ENCODE results near the gene RBM27. TPM values are rescaled to one million over a fixed set of nuclear protein-coding genes. Genes with fewer than 3 reads are reported as not detected.

RBM27 gene
- total and polyA plus RNA-seq, 7 experiments from 2014 or later = 7.4 to 32.2 (median 22.2) TPM

- H3K36me3 Mint-ChIP-seq = peaks cover 0 to 30% (median 17%) of the 10 kb centered on the region in 5 donors
- POLR2A ChIA-PET = no interaction called here
Observed at GRCh38 chr5:146221234-146221633, 17.8 kb downstream of the RBM27 start.

GRCh38 chr5:146222005-146222404, 18.6 kb downstream of the RBM27 start:
- Mint-ChIP-seq H3K27ac (no peak overlapping the region), H3K9me3 (no peaks in the 10 kb centered on the region), H3K27me3 (no peaks in the 10 kb centered on the region), H3K4me3 (no peak overlapping the region), H3K36me3 (peaks cover 0 to 30% (median 17%) of the 10 kb centered on the region in 5 donors), H3K4me1 (peaks cover 5 to 29% (median 21%) of the 10 kb centered on the region in 7 donors)
- H3K9me3 ChIP-seq (ENCODE audit: control insufficient read depth in 2 of 3, low read length in 3 of 3) = no peaks in the 10 kb centered on the region
- peaks cover 0 to 4% of the 10 kb centered on the region in 2 donors for H3K4me1 ChIP-seq (ENCODE audit: control insufficient read depth in 2 of 2, insufficient read depth in 2 of 2, low read length in 2 of 2)
- CTCF ChIA-PET = interaction anchor here (0.7 kb wide), 1 partner anchor 16 kb away, joined by 4 read pairs; no protein-coding TSS in a partner anchor
- H3K36me3 ChIP-seq (ENCODE audit: control insufficient read depth in 2 of 3, insufficient read depth in 3 of 3, low read length in 3 of 3) = peaks cover 7 to 47% (median 8%) of the 10 kb centered on the region in 3 experiments
- POLR2A ChIA-PET = no interaction called here
- intact Hi-C loops (cut with micrococcal nuclease) = loop anchor here in 1 of 2 donors (5.0 kb wide), 1 partner anchor 55 kb away; no protein-coding TSS in a partner anchor
- ATAC-seq = no peak
- H3K27ac ChIP-seq (ENCODE audit: low read depth, low read length) = no peak overlapping the region
- DNase-seq = no peak
- H3K27me3 ChIP-seq (ENCODE audit: control insufficient read depth in 2 of 2, insufficient read depth in 2 of 2, low read length in 2 of 2) = no peaks in the 10 kb centered on the region
- H3K4me3 ChIP-seq (ENCODE audit: low read length) = no peak overlapping the region

More at GRCh38 chr5:146221234-146221633, 17.8 kb downstream of the RBM27 start:
- Mint-ChIP-seq H3K27ac (no peak overlapping the region), H3K4me1 (peaks cover 5 to 32% (median 25%) of the 10 kb centered on the region in 7 donors), H3K9me3 (no peaks in the 10 kb centered on the region), H3K27me3 (no peaks in the 10 kb centered on the region), H3K4me3 (no peak overlapping the region)
- Histone ChIP-seq H3K4me3 (ENCODE audit: low read length) (no peak overlapping the region), H3K36me3 (ENCODE audit: control insufficient read depth in 2 of 3, insufficient read depth in 3 of 3, low read length in 3 of 3) (peaks cover 3 to 39% (median 8%) of the 10 kb centered on the region in 3 experiments), H3K27me3 (ENCODE audit: control insufficient read depth in 2 of 2, insufficient read depth in 2 of 2, low read length in 2 of 2) (no peaks in the 10 kb centered on the region), H3K9me3 (ENCODE audit: control insufficient read depth in 2 of 3, low read length in 3 of 3) (no peaks in the 10 kb centered on the region), H3K4me1 (ENCODE audit: control insufficient read depth in 2 of 2, insufficient read depth in 2 of 2, low read length in 2 of 2) (peaks cover 0 to 4% of the 10 kb centered on the region in 2 donors), H3K27ac (ENCODE audit: low read depth, low read length) (no peak overlapping the region)
- CTCF ChIA-PET = no interaction called here
- intact Hi-C loops (cut with micrococcal nuclease) = loop anchor here in 1 of 2 donors (5.0 kb wide), 1 partner anchor 54 kb away; no protein-coding TSS in a partner anchor
- ATAC-seq (no peak), DNase-seq (no peak)

GRCh38 chr5:146223179-146223578, 19.8 kb downstream of the RBM27 start:
- no peak overlapping the region for H3K27ac ChIP-seq (ENCODE audit: low read depth, low read length)
- intact Hi-C loops (cut with micrococcal nuclease) = loop anchor here in 1 of 2 donors (5.0 kb wide), 1 partner anchor 56 kb away; no protein-coding TSS in a partner anchor

GRCh38 chr5:146229222-146229621, 25.8 kb downstream of the RBM27 start:
- Mint-ChIP-seq H3K4me1 (peaks cover 0 to 7% (median 2%) of the 10 kb centered on the region in 7 donors), H3K9me3 (no peaks in the 10 kb centered on the region), H3K27ac (no peak overlapping the region), H3K27me3 (no peaks in the 10 kb centered on the region), H3K4me3 (no peak overlapping the region), H3K36me3 (peaks cover 6 to 45% (median 28%) of the 10 kb centered on the region in 5 donors)
- H3K4me3 ChIP-seq (ENCODE audit: low read length) = no peak overlapping the region
- no peaks in the 10 kb centered on the region for H3K9me3 ChIP-seq (ENCODE audit: control insufficient read depth in 2 of 3, low read length in 3 of 3)
- no peak overlapping the region for H3K27ac ChIP-seq (ENCODE audit: low read depth, low read length)
- no peaks in the 10 kb centered on the region for H3K4me1 ChIP-seq (ENCODE audit: control insufficient read depth in 2 of 2, insufficient read depth in 2 of 2, low read length in 2 of 2)
- H3K36me3 ChIP-seq (ENCODE audit: control insufficient read depth in 2 of 3, insufficient read depth in 3 of 3, low read length in 3 of 3) = peaks cover 4 to 68% (median 28%) of the 10 kb centered on the region in 3 experiments
- ChIA-PET POLR2A (no interaction called here), CTCF (no interaction called here)
- ATAC-seq (no peak), DNase-seq (no peak)
- intact Hi-C loops (cut with micrococcal nuclease) = no loop called here
- no peaks in the 10 kb centered on the region for H3K27me3 ChIP-seq (ENCODE audit: control insufficient read depth in 2 of 2, insufficient read depth in 2 of 2, low read length in 2 of 2)

More at GRCh38 chr5:146223179-146223578, 19.8 kb downstream of the RBM27 start:
- Histone ChIP-seq H3K9me3 (ENCODE audit: control insufficient read depth in 2 of 3, low read length in 3 of 3) (no peaks in the 10 kb centered on the region), H3K36me3 (ENCODE audit: control insufficient read depth in 2 of 3, insufficient read depth in 3 of 3, low read length in 3 of 3) (peaks cover 8 to 45% (median 10%) of the 10 kb centered on the region in 3 experiments), H3K4me1 (ENCODE audit: control insufficient read depth in 2 of 2, insufficient read depth in 2 of 2, low read length in 2 of 2) (no peaks in the 10 kb centered on the region), H3K27me3 (ENCODE audit: control insufficient read depth in 2 of 2, insufficient read depth in 2 of 2, low read length in 2 of 2) (no peaks in the 10 kb centered on the region), H3K4me3 (ENCODE audit: low read length) (no peak overlapping the region)
- Mint-ChIP-seq H3K27me3 (no peaks in the 10 kb centered on the region), H3K36me3 (peaks cover 0 to 29% (median 17%) of the 10 kb centered on the region in 5 donors), H3K4me3 (no peak overlapping the region), H3K4me1 (peaks cover 3 to 19% (median 14%) of the 10 kb centered on the region in 7 donors), H3K27ac (peak overlapping the region in 3 of 9 donors; percentile 15 to 52 (median 24)), H3K9me3 (no peaks in the 10 kb centered on the region)
- ATAC-seq (no peak), DNase-seq (no peak)
- POLR2A ChIA-PET = no interaction called here
- CTCF ChIA-PET = no interaction called here

- Mint-ChIP-seq H3K4me3 (no peak overlapping the region), H3K27ac (no peak overlapping the region), H3K36me3 (peaks cover 6 to 47% (median 25%) of the 10 kb centered on the region in 5 donors), H3K27me3 (no peaks in the 10 kb centered on the region), H3K4me1 (peaks cover 0 to 3% (median 0%) of the 10 kb centered on the region in 7 donors), H3K9me3 (no peaks in the 10 kb centered on the region)
- Histone ChIP-seq H3K4me1 (ENCODE audit: control insufficient read depth in 2 of 2, insufficient read depth in 2 of 2, low read length in 2 of 2) (no peaks in the 10 kb centered on the region), H3K36me3 (ENCODE audit: control insufficient read depth in 2 of 3, insufficient read depth in 3 of 3, low read length in 3 of 3) (peaks cover 4 to 60% (median 22%) of the 10 kb centered on the region in 3 experiments), H3K27ac (ENCODE audit: low read depth, low read length) (no peak overlapping the region), H3K27me3 (ENCODE audit: control insufficient read depth in 2 of 2, insufficient read depth in 2 of 2, low read length in 2 of 2) (no peaks in the 10 kb centered on the region), H3K9me3 (ENCODE audit: control insufficient read depth in 2 of 3, low read length in 3 of 3) (no peaks in the 10 kb centered on the region), H3K4me3 (ENCODE audit: low read length) (no peak overlapping the region)
- CTCF ChIA-PET = interaction anchor here (0.5 kb wide), 1 partner anchor 923 kb away, joined by 3 read pairs; no protein-coding TSS in a partner anchor
- DNase-seq (no peak), ATAC-seq (no peak)
- POLR2A ChIA-PET = no interaction called here
- intact Hi-C loops (cut with micrococcal nuclease) = no loop called here
Observed at GRCh38 chr5:146232223-146232622, 28.8 kb downstream of the RBM27 start.

GRCh38 chr5:146233441-146233840, 30.0 kb downstream of the RBM27 start:
- no peaks in the 10 kb centered on the region for H3K27me3 Mint-ChIP-seq
- Histone ChIP-seq H3K4me1 (ENCODE audit: control insufficient read depth in 2 of 2, insufficient read depth in 2 of 2, low read length in 2 of 2) (no peaks in the 10 kb centered on the region), H3K27ac (ENCODE audit: low read depth, low read length) (no peak overlapping the region), H3K9me3 (ENCODE audit: control insufficient read depth in 2 of 3, low read length in 3 of 3) (no peaks in the 10 kb centered on the region), H3K27me3 (ENCODE audit: control insufficient read depth in 2 of 2, insufficient read depth in 2 of 2, low read length in 2 of 2) (no peaks in the 10 kb centered on the region), H3K4me3 (ENCODE audit: low read length) (no peak overlapping the region), H3K36me3 (ENCODE audit: control insufficient read depth in 2 of 3, insufficient read depth in 3 of 3, low read length in 3 of 3) (peaks cover 4 to 67% (median 21%) of the 10 kb centered on the region in 3 experiments)
- H3K27ac Mint-ChIP-seq = no peak overlapping the region
- H3K36me3 Mint-ChIP-seq = peaks cover 6 to 57% (median 30%) of the 10 kb centered on the region in 5 donors
- peaks cover 0 to 3% (median 0%) of the 10 kb centered on the region in 7 donors for H3K4me1 Mint-ChIP-seq
- H3K9me3 Mint-ChIP-seq = no peaks in the 10 kb centered on the region
- ATAC-seq (no peak), DNase-seq (no peak)
- ChIA-PET POLR2A (no interaction called here), CTCF (no interaction called here)
- no peak overlapping the region for H3K4me3 Mint-ChIP-seq
- intact Hi-C loops (cut with micrococcal nuclease) = no loop called here

GRCh38 chr5:146238973-146239372, 35.6 kb downstream of the RBM27 start:
- no peak overlapping the region for H3K4me3 Mint-ChIP-seq
- peaks cover 0 to 40% (median 28%) of the 10 kb centered on the region in 5 donors for H3K36me3 Mint-ChIP-seq
- no peaks in the 10 kb centered on the region for H3K9me3 ChIP-seq (ENCODE audit: control insufficient read depth in 2 of 3, low read length in 3 of 3)

More at GRCh38 chr5:146238973-146239372, 35.6 kb downstream of the RBM27 start:
- Histone ChIP-seq H3K27ac (ENCODE audit: low read depth, low read length) (no peak overlapping the region), H3K4me3 (ENCODE audit: low read length) (no peak overlapping the region), H3K36me3 (ENCODE audit: control insufficient read depth in 2 of 3, insufficient read depth in 3 of 3, low read length in 3 of 3) (peaks cover 0 to 39% (median 4%) of the 10 kb centered on the region in 3 experiments), H3K27me3 (ENCODE audit: control insufficient read depth in 2 of 2, insufficient read depth in 2 of 2, low read length in 2 of 2) (no peaks in the 10 kb centered on the region), H3K4me1 (ENCODE audit: control insufficient read depth in 2 of 2, insufficient read depth in 2 of 2, low read length in 2 of 2) (no peaks in the 10 kb centered on the region)
- intact Hi-C loops (cut with micrococcal nuclease) = no loop called here
- ChIA-PET POLR2A (no interaction called here), CTCF (no interaction called here)
- DNase-seq = no peak
- peaks cover 0 to 8% (median 0%) of the 10 kb centered on the region in 7 donors for H3K4me1 Mint-ChIP-seq
- H3K27ac Mint-ChIP-seq = peak overlapping the region in 3 of 9 donors; percentile 2 to 39 (median 34)
- no peaks in the 10 kb centered on the region for H3K27me3 Mint-ChIP-seq
- no peak for ATAC-seq
- no peaks in the 10 kb centered on the region for H3K9me3 Mint-ChIP-seq

All from naive thymus-derived CD4-positive, alpha-beta T cell (primary cell).